Natural killer cell (primary cell): ENCODE measurements around the gene IP6K3. TPM values are rescaled to one million over a fixed set of nuclear protein-coding genes. Genes with fewer than 3 reads are reported as not detected.

ENCODE experiments used
- ATAC-seq, 3 donors: fragments of 150-1000 bp in 2 of 3; fragments of 200-7000 bp in 1 of 3; cut with Tn5 transposase; 1 replicate in 1 of 3; 2 replicates in 2 of 3; pipeline ENCODE4 v1.10.0; 2021; ENCODE audit warnings: mild to moderate bottlenecking in 2 of 3, moderate library complexity in 2 of 3
- DNase-seq, 2 donors: peaks; one replicate each; pipeline versions ENCODE4 v3.0.0 to v3.0.0-alpha.2; 2013 to 2021; ENCODE audit warnings: mixed read lengths in 1 of 2
- H3K27ac ChIP-seq: one replicate; pipeline ENCODE4 v1.5.1; 2013; ENCODE audit warnings: mild to moderate bottlenecking, low read length
- H3K27me3 ChIP-seq: one replicate; pipeline ENCODE4 v1.6.1; 2013; ENCODE audit warnings: low read length; ENCODE audit not compliant: control insufficient read depth, insufficient read depth
- H3K36me3 ChIP-seq: one replicate; pipeline ENCODE4 v1.6.1; 2013; ENCODE audit warnings: low read length; ENCODE audit not compliant: control insufficient read depth, insufficient read depth
- H3K4me1 ChIP-seq: one replicate; pipeline ENCODE4 v1.6.1; 2013; ENCODE audit warnings: low read length; ENCODE audit not compliant: control insufficient read depth, insufficient read depth
- H3K4me3 ChIP-seq: one replicate; pipeline ENCODE4 v1.5.1; 2013; ENCODE audit warnings: low read length
- H3K9me3 ChIP-seq: one replicate; pipeline ENCODE4 v1.6.1; 2013; ENCODE audit warnings: low read length; ENCODE audit not compliant: control insufficient read depth, insufficient read depth
- H3K27ac Mint-ChIP-seq, 2 donors: one replicate each; pipeline ENCODE4 v1.8.0; 2022; ENCODE audit warnings: mild to moderate bottlenecking in 2 of 2, mixed read lengths in 2 of 2, moderate library complexity in 1 of 2
- H3K27me3 Mint-ChIP-seq, 2 donors: one replicate each; pipeline ENCODE4 v1.8.0; 2022; ENCODE audit warnings: low read depth in 2 of 2, mixed read lengths in 2 of 2
- H3K36me3 Mint-ChIP-seq: one replicate; pipeline ENCODE4 v1.8.0; 2022; ENCODE audit warnings: mixed read lengths
- H3K4me1 Mint-ChIP-seq, 2 donors: one replicate each; pipeline ENCODE4 v1.8.0; 2022; ENCODE audit warnings: mixed read lengths in 2 of 2
- H3K4me3 Mint-ChIP-seq: one replicate; pipeline ENCODE4 v1.8.0; 2022; ENCODE audit warnings: mild to moderate bottlenecking, moderate library complexity, mixed read lengths
- H3K9me3 Mint-ChIP-seq, 2 donors: one replicate each; pipeline ENCODE4 v1.8.0; 2022; ENCODE audit warnings: mixed read lengths in 2 of 2
- CTCF ChIP-seq: fragments of 200-600 bp; IDR thresholded peaks from one replicate; pipeline ENCODE4 v1.8.0; 2022; ENCODE audit warnings: antibody characterized with exemption
- WGBS: methylation state at CpG from one replicate; pipeline ENCODE4 v1.1.7; 2013; ENCODE audit warnings: missing lambda C conversion rate; ENCODE audit not compliant: insufficient coverage; 5-methylcytosine and 5-hydroxymethylcytosine counted together
- intact Hi-C: fragments of 100-400 bp; cut with micrococcal nuclease; formaldehyde crosslinking; loops from one replicate; pipeline ENCODE4 v1.14.2; 2022
- total RNA-seq, 4 donors: library from RNA; stranded (reverse); fragments of 120-200 nt in 1 of 4; gene quantifications; one replicate each; pipeline versions ENCODE4 v1.2.3 to v1.2.4, GENCODE V29; 2013 to 2022

IP6K3 gene
- total RNA-seq, 3 donors from 2014 or later (not counting 1 experiment from before 2014, with no cell fraction given), result not detected

GRCh38 chr6:33728438-33728837, 18.3 kb downstream of the IP6K3 start:
- H3K9me3 ChIP-seq, result no peaks in the 10 kb centered on the region
- Mint-ChIP-seq H3K27me3 (peaks cover 3 to 14% of the 10 kb centered on the region in 2 donors), H3K36me3 (no peaks in the 10 kb centered on the region), H3K9me3 (no peaks in the 10 kb centered on the region), H3K4me1 (no peaks in the 10 kb centered on the region), H3K27ac (no peak overlapping the region), H3K4me3 (no peak overlapping the region)
- no peak for ATAC-seq
- no peak for DNase-seq
- intact Hi-C loops, result no loop called here
- no peak for TF ChIP-seq CTCF
- 91% methylated on average over 11 of the region's 11 CpGs for WGBS
- no peaks in the 10 kb centered on the region for H3K36me3 ChIP-seq
- H3K4me1 ChIP-seq, result no peaks in the 10 kb centered on the region
- no peak overlapping the region for H3K4me3 ChIP-seq
- H3K27ac ChIP-seq, result no peak overlapping the region
- no peaks in the 10 kb centered on the region for H3K27me3 ChIP-seq

- no peaks in the 10 kb centered on the region for H3K9me3 Mint-ChIP-seq
- Histone ChIP-seq H3K4me1 (no peaks in the 10 kb centered on the region), H3K36me3 (no peaks in the 10 kb centered on the region), H3K4me3 (no peak overlapping the region), H3K27ac (no peak overlapping the region), H3K9me3 (no peaks in the 10 kb centered on the region), H3K27me3 (no peaks in the 10 kb centered on the region)
- intact Hi-C loops, result no loop called here
- no peak overlapping the region for H3K27ac Mint-ChIP-seq
- no peaks in the 10 kb centered on the region for H3K4me1 Mint-ChIP-seq
- 92% methylated on average over 11 of the region's 11 CpGs for WGBS
- H3K4me3 Mint-ChIP-seq, result no peak overlapping the region
- no peak for ATAC-seq
- no peak for TF ChIP-seq CTCF
- DNase-seq, result no peak
- H3K27me3 Mint-ChIP-seq, result peaks cover 4 to 19% of the 10 kb centered on the region in 2 donors
- no peaks in the 10 kb centered on the region for H3K36me3 Mint-ChIP-seq
Measured at GRCh38 chr6:33727932-33728331, 18.8 kb downstream of the IP6K3 start.

GRCh38 chr6:33727126-33727525, 19.6 kb downstream of the IP6K3 start:
- no peak overlapping the region for H3K27ac Mint-ChIP-seq
- ATAC-seq (no peak), DNase-seq (no peak)
- no peaks in the 10 kb centered on the region for H3K4me1 ChIP-seq
- H3K27me3 Mint-ChIP-seq, result peaks cover 4 to 27% of the 10 kb centered on the region in 2 donors
- 92% methylated on average over 7 of the region's 7 CpGs for WGBS
- no peak overlapping the region for H3K27ac ChIP-seq
- H3K36me3 ChIP-seq, result no peaks in the 10 kb centered on the region
- no peak overlapping the region for H3K4me3 ChIP-seq
- intact Hi-C loops, result no loop called here
- no peaks in the 10 kb centered on the region for H3K36me3 Mint-ChIP-seq
- H3K9me3 Mint-ChIP-seq, result no peaks in the 10 kb centered on the region
- no peak overlapping the region for H3K4me3 Mint-ChIP-seq
- no peaks in the 10 kb centered on the region for H3K9me3 ChIP-seq
- TF ChIP-seq CTCF, result no peak
- no peaks in the 10 kb centered on the region for H3K4me1 Mint-ChIP-seq
- H3K27me3 ChIP-seq, result no peaks in the 10 kb centered on the region

- 93% methylated on average over 15 of the region's 15 CpGs for WGBS
- H3K36me3 ChIP-seq, result no peaks in the 10 kb centered on the region
- Mint-ChIP-seq H3K4me1 (no peaks in the 10 kb centered on the region), H3K27me3 (peaks cover 4 to 31% of the 10 kb centered on the region in 2 donors), H3K27ac (no peak overlapping the region), H3K9me3 (no peaks in the 10 kb centered on the region), H3K36me3 (no peaks in the 10 kb centered on the region), H3K4me3 (no peak overlapping the region)
- H3K4me3 ChIP-seq, result no peak overlapping the region
- H3K9me3 ChIP-seq, result no peaks in the 10 kb centered on the region
- no peak for ATAC-seq
- no peak for DNase-seq
- H3K27me3 ChIP-seq, result no peaks in the 10 kb centered on the region
- no peaks in the 10 kb centered on the region for H3K4me1 ChIP-seq
- intact Hi-C loops, result no loop called here
- no peak for TF ChIP-seq CTCF
- no peak overlapping the region for H3K27ac ChIP-seq
Measured at GRCh38 chr6:33726696-33727095, 20.0 kb downstream of the IP6K3 start.
